Measurements from ENCODE around the gene LEF1.

GRCh38 chr4:108185252-108185651 is 16.5 kb upstream of the LEF1 start:
- TF ChIP-seq FOXA1 (IDR thresholded peaks at IDR 0.05) (no peak), BHLHE40 (IDR thresholded peaks at IDR 0.05; ENCODE audit: borderline replicate concordance) (no peak), PKNOX1 (IDR thresholded peaks at IDR 0.05) (no peak), CTBP1 (IDR thresholded peaks at IDR 0.05; ENCODE audit: borderline replicate concordance) (no peak), HDGF (IDR thresholded peaks at IDR 0.05; ENCODE audit: borderline replicate concordance) (no peak), ZNF384 (IDR thresholded peaks at IDR 0.05) (no peak), NFRKB (IDR thresholded peaks at IDR 0.05) (no peak), SUZ12 (IDR thresholded peaks at IDR 0.05) (no peak)

All from HEK293T (cell line).